Ishikawa (cell line): ENCODE results near the gene TNFRSF19.

Experiments used
- CEBPB ChIP-seq: IDR thresholded peaks from 2 replicates; pipeline ENCODE4 v1.6.1; 2012
- CREB1 ChIP-seq: IDR thresholded peaks from 2 replicates; pipeline ENCODE4 v1.6.1; 2012; ENCODE audit warnings: low read depth
- EGR1 ChIP-seq: IDR thresholded peaks from 2 replicates; pipeline ENCODE4 v1.6.1; 2012
- EP300 ChIP-seq: IDR thresholded peaks from 2 replicates; pipeline ENCODE4 v1.6.1; 2012; ENCODE audit warnings: borderline replicate concordance
- FOXM1 ChIP-seq: IDR thresholded peaks from 2 replicates; pipeline ENCODE4 v1.6.1; 2012; ENCODE audit warnings: low read depth, borderline replicate concordance
- MAX ChIP-seq: IDR thresholded peaks from 2 replicates; pipeline ENCODE4 v1.6.1; 2012
- NFIC ChIP-seq: IDR thresholded peaks from 2 replicates; pipeline ENCODE4 v1.6.1; 2012
- RAD21 ChIP-seq: IDR thresholded peaks from 2 replicates; pipeline ENCODE4 v1.6.1; 2012; ENCODE audit warnings: low read depth
- REST ChIP-seq: IDR thresholded peaks from 2 replicates; pipeline ENCODE4 v1.6.1; 2012; ENCODE audit warnings: low read depth, mild to moderate bottlenecking
- TAF1 ChIP-seq: IDR thresholded peaks from 2 replicates; pipeline ENCODE4 v1.6.1; 2012; ENCODE audit warnings: low read depth, mild to moderate bottlenecking
- TCF12 ChIP-seq: IDR thresholded peaks from 2 replicates; pipeline ENCODE4 v1.6.1; 2012; ENCODE audit warnings: low read depth
- TEAD4 ChIP-seq: IDR thresholded peaks from 2 replicates; pipeline ENCODE4 v1.6.1; 2012
- USF1 ChIP-seq: IDR thresholded peaks from 2 replicates; pipeline ENCODE4 v1.6.1; 2012
- YY1 ChIP-seq: IDR thresholded peaks from 2 replicates; pipeline ENCODE4 v1.6.1; 2012; ENCODE audit warnings: low read depth
- ZBTB7A ChIP-seq: IDR thresholded peaks from 2 replicates; pipeline ENCODE4 v1.6.1; 2012; ENCODE audit warnings: low read depth

TNFRSF19 gene

GRCh38 chr13:23593148-23593547, 22.9 kb downstream of the TNFRSF19 start:
- TF ChIP-seq USF1 (no peak), CREB1 (no peak), REST (no peak), EGR1 (no peak), TCF12 (no peak), TAF1 (no peak), NFIC (no peak), TEAD4 (no peak), RAD21 (no peak)

- TF ChIP-seq MAX (no peak), USF1 (no peak), CEBPB (no peak), YY1 (no peak), REST (no peak), TCF12 (no peak), EGR1 (no peak), ZBTB7A (no peak), EP300 (no peak), RAD21 (no peak), TEAD4 (no peak), TAF1 (no peak)
Measured at GRCh38 chr13:23598369-23598768, 28.2 kb downstream of the TNFRSF19 start.

GRCh38 chr13:23599083-23599925, 29.1 kb downstream of the TNFRSF19 start:
- peak; percentile 32; the same call in 1 of the 2 replicates for TF ChIP-seq MAX
- no peak for TF ChIP-seq REST
- no peak for TF ChIP-seq TEAD4
- TF ChIP-seq CEBPB = no peak

GRCh38 chr13:23600100-23600499, 29.9 kb downstream of the TNFRSF19 start:
- TF ChIP-seq USF1 (no peak), YY1 (no peak), MAX (no peak), EGR1 (no peak), RAD21 (no peak), TEAD4 (no peak), FOXM1 (no peak), CREB1 (no peak), TCF12 (no peak), ZBTB7A (no peak), NFIC (no peak), EP300 (no peak), CEBPB (no peak), TAF1 (no peak)
